HFFc6 (cell line): ENCODE measurements around the gene RPA3. TPM values are rescaled to one million over a fixed set of nuclear protein-coding genes. Genes with fewer than 3 reads are reported as not detected.

Experiments
- DNase-seq: peaks from one replicate; pipeline ENCODE4 v3.0.0-alpha.2; 2018
- H3K27ac Mint-ChIP-seq: 2 replicates; pipeline ENCODE4 v1.8.0; 2020; ENCODE audit warnings: mild to moderate bottlenecking, mixed read lengths
- H3K27me3 Mint-ChIP-seq: 2 replicates; pipeline ENCODE4 v1.8.0; 2021; ENCODE audit warnings: mild to moderate bottlenecking, moderate library complexity, mixed read lengths; ENCODE audit not compliant: insufficient read depth
- H3K36me3 Mint-ChIP-seq: 2 replicates; pipeline ENCODE4 v1.8.0; 2021; ENCODE audit warnings: low read depth, mixed read lengths
- H3K4me1 Mint-ChIP-seq: 2 replicates; pipeline ENCODE4 v1.8.0; 2020; ENCODE audit warnings: low read depth, mixed read lengths
- H3K4me3 Mint-ChIP-seq: 2 replicates; pipeline ENCODE4 v1.8.0; 2020; ENCODE audit warnings: mild to moderate bottlenecking, moderate library complexity, mixed read lengths
- H3K9me3 Mint-ChIP-seq: 2 replicates; pipeline ENCODE4 v1.8.0; 2020; ENCODE audit warnings: mild to moderate bottlenecking, mixed read lengths
- CTCF ChIP-seq: fragments of 200-600 bp; sonication (generic); IDR thresholded peaks from 2 replicates; pipeline ENCODE4 v1.5.0; 2021; ENCODE audit warnings: antibody characterized with exemption, mild to moderate bottlenecking
- total RNA-seq, 6 experiments: library from RNA; stranded (reverse); fragmentation: NEBNext Ultra II Directional; extraction: Animal tissue kit (Norgen Biotek cat#: 25700); gene quantifications; 2 replicates in 1 of 6; 3 replicates in 5 of 6; pipeline ENCODE4 v1.2.3, GENCODE V29; 2021

The RPA3 gene
- total RNA-seq, 6 experiments from 2014 or later, result 36.7 to 58.0 (median 51.1) TPM

GRCh38 chr7:7630626-7631329 lies 87.6 kb downstream of the RPA3 start:
- TF ChIP-seq CTCF, result no peak
- Mint-ChIP-seq H3K4me3 (no peak overlapping the region), H3K27ac (no peak overlapping the region), H3K27me3 (peaks cover 3% of the 10 kb centered on the region; the same call in 1 of the 2 replicates), H3K9me3 (peaks cover 7% of the 10 kb centered on the region), H3K36me3 (peaks cover 5% of the 10 kb centered on the region), H3K4me1 (no peaks in the 10 kb centered on the region)
- no peak for DNase-seq

GRCh38 chr7:7628476-7628875 lies 89.9 kb downstream of the RPA3 start:
- TF ChIP-seq CTCF, result no peak
- no peak overlapping the region for H3K27ac Mint-ChIP-seq

GRCh38 chr7:7620644-7621210 lies 97.7 kb downstream of the RPA3 start:
- H3K4me3 Mint-ChIP-seq, result no peak overlapping the region
- no peaks in the 10 kb centered on the region for H3K4me1 Mint-ChIP-seq
- no peaks in the 10 kb centered on the region for H3K27me3 Mint-ChIP-seq
- no peak for DNase-seq
- H3K27ac Mint-ChIP-seq, result no peak overlapping the region
- TF ChIP-seq CTCF, result no peak
- H3K36me3 Mint-ChIP-seq, result no peaks in the 10 kb centered on the region
- H3K9me3 Mint-ChIP-seq, result no peaks in the 10 kb centered on the region

More at GRCh38 chr7:7628476-7628875, 89.9 kb downstream of the RPA3 start:
- Mint-ChIP-seq H3K9me3 (peaks cover 7% of the 10 kb centered on the region), H3K4me3 (no peak overlapping the region), H3K36me3 (peaks cover 5% of the 10 kb centered on the region), H3K4me1 (no peaks in the 10 kb centered on the region), H3K27me3 (peaks cover 3% of the 10 kb centered on the region; the same call in 1 of the 2 replicates)
- no peak for DNase-seq

GRCh38 chr7:7620236-7620635 lies 98.2 kb downstream of the RPA3 start:
- DNase-seq, result no peak
- TF ChIP-seq CTCF, result no peak
- Mint-ChIP-seq H3K4me1 (no peaks in the 10 kb centered on the region), H3K27ac (no peak overlapping the region), H3K9me3 (no peaks in the 10 kb centered on the region), H3K36me3 (no peaks in the 10 kb centered on the region), H3K27me3 (no peaks in the 10 kb centered on the region), H3K4me3 (no peak overlapping the region)

- no peak overlapping the region for H3K4me3 Mint-ChIP-seq
Observed at GRCh38 chr7:7618410-7618809, 100.0 kb downstream of the RPA3 start.

More at GRCh38 chr7:7618410-7618809, 100.0 kb downstream of the RPA3 start:
- Mint-ChIP-seq H3K27me3 (no peaks in the 10 kb centered on the region), H3K36me3 (no peaks in the 10 kb centered on the region), H3K9me3 (no peaks in the 10 kb centered on the region), H3K27ac (no peak overlapping the region), H3K4me1 (no peaks in the 10 kb centered on the region)
- no peak for TF ChIP-seq CTCF
- no peak for DNase-seq
